ENCODE data around the gene CTH.
"Not testable (repeated sequence)": the region's sequence is repeated elsewhere in the genome, so short reads cannot be mapped to it uniquely, and the experiment has no call there.

CTH gene

GRCh38 chr1:70468180-70468579, 57.1 kb downstream of the CTH start:
- Histone ChIP-seq H3K36me3 (no peaks in the 10 kb centered on the region), H3K27me3 (peaks cover 0 to 4% of the 10 kb centered on the region in 2 donors), H3K4me3 (no peak overlapping the region), H3K4me1 (no peaks in the 10 kb centered on the region), H3K9me3 (no peaks in the 10 kb centered on the region), H3K27ac (no peak overlapping the region)
- no peak for DNase-seq
- TF ChIP-seq, protein P1, sequence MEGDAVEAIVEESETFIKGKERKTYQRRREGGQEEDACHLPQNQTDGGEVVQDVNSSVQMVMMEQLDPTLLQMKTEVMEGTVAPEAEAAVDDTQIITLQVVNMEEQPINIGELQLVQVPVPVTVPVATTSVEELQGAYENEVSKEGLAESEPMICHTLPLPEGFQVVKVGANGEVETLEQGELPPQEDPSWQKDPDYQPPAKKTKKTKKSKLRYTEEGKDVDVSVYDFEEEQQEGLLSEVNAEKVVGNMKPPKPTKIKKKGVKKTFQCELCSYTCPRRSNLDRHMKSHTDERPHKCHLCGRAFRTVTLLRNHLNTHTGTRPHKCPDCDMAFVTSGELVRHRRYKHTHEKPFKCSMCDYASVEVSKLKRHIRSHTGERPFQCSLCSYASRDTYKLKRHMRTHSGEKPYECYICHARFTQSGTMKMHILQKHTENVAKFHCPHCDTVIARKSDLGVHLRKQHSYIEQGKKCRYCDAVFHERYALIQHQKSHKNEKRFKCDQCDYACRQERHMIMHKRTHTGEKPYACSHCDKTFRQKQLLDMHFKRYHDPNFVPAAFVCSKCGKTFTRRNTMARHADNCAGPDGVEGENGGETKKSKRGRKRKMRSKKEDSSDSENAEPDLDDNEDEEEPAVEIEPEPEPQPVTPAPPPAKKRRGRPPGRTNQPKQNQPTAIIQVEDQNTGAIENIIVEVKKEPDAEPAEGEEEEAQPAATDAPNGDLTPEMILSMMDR (IDR thresholded peaks at IDR 0.05) = no peak
- intact Hi-C loops (cut with DNase I; ENCODE audit: low total_unique reads) = no loop called here

DNA sequence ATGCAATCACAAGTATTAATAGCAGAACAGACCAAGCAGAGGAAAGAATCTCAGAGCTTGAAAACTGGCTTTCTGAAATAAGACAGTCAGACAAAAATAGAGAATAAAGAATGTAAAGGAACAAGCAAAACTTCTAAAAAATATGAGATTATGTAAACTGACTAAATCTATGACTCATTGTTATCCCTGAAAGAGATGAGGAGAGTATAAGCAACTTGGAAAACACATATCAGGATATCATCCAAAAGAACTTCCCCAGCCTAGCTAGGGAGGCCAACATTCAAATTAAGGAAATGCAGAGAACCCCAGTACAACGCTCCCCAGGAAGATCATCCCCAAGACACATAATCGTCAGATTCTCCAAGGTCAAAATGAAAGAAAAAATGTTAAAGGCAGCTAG, 58.1 kb downstream of the CTH start:
- H3K27me3 ChIP-seq; intact Hi-C loops (cut with DNase I; ENCODE audit: low total_unique reads); H3K27ac ChIP-seq; H3K4me1 ChIP-seq; H3K9me3 ChIP-seq; DNase-seq; H3K36me3 ChIP-seq; H3K4me3 ChIP-seq: not testable (repeated sequence)

DNA sequence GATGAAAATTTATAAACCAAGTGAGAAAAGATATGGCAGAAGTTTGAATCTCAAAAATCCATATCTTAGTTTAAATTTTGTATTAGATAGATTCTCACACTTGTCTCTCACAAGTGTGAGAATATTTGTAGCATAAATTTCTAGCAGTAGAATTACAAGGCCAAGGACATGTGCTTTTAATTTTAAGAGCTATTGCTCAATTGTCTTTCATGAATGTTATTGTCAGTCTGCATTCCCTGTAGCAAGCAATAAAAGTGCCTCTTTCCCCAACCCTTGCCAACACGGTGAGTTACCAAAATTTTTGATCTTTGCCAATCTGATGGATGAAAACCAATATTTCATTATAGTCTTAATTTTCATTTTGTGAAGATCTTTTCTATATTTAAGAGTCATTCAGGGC, 64.0 kb downstream of the CTH start:
- no peak overlapping the region for H3K4me3 ChIP-seq
- no peaks in the 10 kb centered on the region for H3K27me3 ChIP-seq
- TF ChIP-seq, protein P1 (IDR thresholded peaks at IDR 0.05) = no peak
- intact Hi-C loops (cut with DNase I; ENCODE audit: low total_unique reads) = no loop called here
- no peak for DNase-seq
- H3K4me1 ChIP-seq = no peaks in the 10 kb centered on the region
- H3K9me3 ChIP-seq = no peaks in the 10 kb centered on the region
- no peaks in the 10 kb centered on the region for H3K36me3 ChIP-seq
- no peak overlapping the region for H3K27ac ChIP-seq

GRCh38 chr1:70477090-70477489, 66.0 kb downstream of the CTH start:
- no peaks in the 10 kb centered on the region for H3K27me3 ChIP-seq
- H3K4me1 ChIP-seq = no peaks in the 10 kb centered on the region
- H3K9me3 ChIP-seq = no peaks in the 10 kb centered on the region
- no peaks in the 10 kb centered on the region for H3K36me3 ChIP-seq
- no peak overlapping the region for H3K4me3 ChIP-seq
- DNase-seq = no peak
- intact Hi-C loops (cut with DNase I; ENCODE audit: low total_unique reads) = no loop called here
- TF ChIP-seq, protein P1 (IDR thresholded peaks at IDR 0.05) = no peak
- no peak overlapping the region for H3K27ac ChIP-seq

- intact Hi-C loops (cut with DNase I; ENCODE audit: low total_unique reads); H3K27ac ChIP-seq; H3K27me3 ChIP-seq; H3K4me1 ChIP-seq; H3K4me3 ChIP-seq; H3K36me3 ChIP-seq; DNase-seq; H3K9me3 ChIP-seq: not testable (repeated sequence)
Observed at GRCh38 chr1:70477905-70478304, 66.8 kb downstream of the CTH start.

DNA sequence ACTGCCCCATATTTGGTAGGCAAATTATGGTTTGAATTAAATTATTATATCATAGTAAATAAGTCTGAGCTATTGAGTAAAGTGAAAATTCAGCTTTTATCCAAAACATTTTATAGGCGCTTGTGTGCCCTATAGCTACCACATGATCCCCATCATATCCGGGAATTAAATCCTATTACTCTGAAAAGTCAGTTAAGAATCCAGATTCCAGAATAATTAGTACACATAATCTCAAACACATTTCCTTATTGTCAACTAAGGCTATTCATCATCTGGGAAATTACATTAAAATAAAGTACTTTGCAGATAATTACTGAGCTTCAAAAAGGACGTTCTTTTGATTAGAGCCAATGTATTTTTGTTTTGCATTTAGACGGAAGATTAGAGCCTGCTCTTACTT, 72.3 kb downstream of the CTH start:
- Histone ChIP-seq H3K9me3 (no peaks in the 10 kb centered on the region), H3K36me3 (no peaks in the 10 kb centered on the region), H3K27me3 (no peaks in the 10 kb centered on the region), H3K27ac (no peak overlapping the region), H3K4me3 (no peak overlapping the region), H3K4me1 (no peaks in the 10 kb centered on the region)
- TF ChIP-seq, protein P1 (IDR thresholded peaks at IDR 0.05) = no peak
- intact Hi-C loops (cut with DNase I; ENCODE audit: low total_unique reads) = no loop called here
- no peak for DNase-seq

DNA sequence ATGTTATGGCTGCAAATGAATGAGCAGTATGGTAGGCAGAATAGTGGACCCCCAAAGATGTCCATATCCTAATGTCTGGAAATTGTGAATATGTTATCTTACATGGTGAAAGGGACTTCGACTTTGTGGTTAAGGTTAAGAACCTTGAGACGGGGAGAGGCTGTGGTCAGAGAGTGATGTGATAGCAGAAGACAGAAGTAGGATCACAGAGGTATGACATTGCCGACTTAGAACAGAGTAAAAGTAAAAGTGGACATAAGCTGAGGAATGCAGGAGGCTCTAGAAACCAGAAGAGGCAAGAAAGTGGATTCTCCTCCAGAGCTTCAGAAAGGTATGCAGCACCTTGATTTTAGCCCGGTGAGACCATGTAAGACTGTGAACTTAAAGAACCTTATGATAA, 74.6 kb downstream of the CTH start:
- Histone ChIP-seq H3K27me3 (no peaks in the 10 kb centered on the region), H3K36me3 (no peaks in the 10 kb centered on the region), H3K9me3 (peaks cover 0 to 5% (median 3%) of the 10 kb centered on the region in 3 donors), H3K4me1 (no peaks in the 10 kb centered on the region), H3K4me3 (no peak overlapping the region), H3K27ac (no peak overlapping the region)
- TF ChIP-seq, protein P1 (IDR thresholded peaks at IDR 0.05) = no peak
- intact Hi-C loops (cut with DNase I; ENCODE audit: low total_unique reads) = no loop called here
- no peak for DNase-seq
